Tibial artery (tissue), 4 donors: Measurements from ENCODE around the gene HTT.

Source experiments
- DNase-seq, 2 donors: peaks; one replicate each; pipeline ENCODE4 v3.0.0-alpha.2; 2019
- H3K27ac ChIP-seq, 2 donors: fragments of 200-600 bp; sonication (generic) in 1 of 2; 1 replicate in 1 of 2; 2 replicates in 1 of 2; pipeline ENCODE4 v1.5.1; 2018 to 2019; ENCODE audit warnings: mild to moderate bottlenecking in 1 of 2
- H3K27me3 ChIP-seq, 2 donors: fragments of 200-600 bp; sonication (generic) in 1 of 2; one replicate each; pipeline versions ENCODE4 v1.5.1 to v1.6.0; 2016 to 2019
- H3K36me3 ChIP-seq, 3 donors: fragments of 200-600 bp; sonication (generic) in 2 of 3; one replicate each; pipeline ENCODE4 v1.5.1; 2016 to 2019; ENCODE audit warnings: mild to moderate bottlenecking in 2 of 3
- H3K4me1 ChIP-seq, 4 donors: fragments of 200-600 bp; sonication (generic) in 2 of 4; 1 replicate in 3 of 4; 2 replicates in 1 of 4; pipeline ENCODE4 v1.5.1; 2016 to 2019
- H3K4me3 ChIP-seq, 2 donors: fragments of 200-600 bp; sonication (generic) in 1 of 2; 1 replicate in 1 of 2; 2 replicates in 1 of 2; pipeline ENCODE4 v1.5.1; 2018 to 2019; ENCODE audit warnings: mild to moderate bottlenecking in 2 of 2
- H3K9me3 ChIP-seq, 3 donors: fragments of 200-600 bp; sonication (generic) in 1 of 3; one replicate each; pipeline ENCODE4 v1.5.1; 2016 to 2019
- CTCF ChIP-seq, 2 experiments: fragments of 200-600 bp in 1 of 2; fragments of 450-650 bp in 1 of 2; IDR thresholded peaks; one replicate each; pipeline ENCODE4 v1.5.1; 2017 to 2019; ENCODE audit warnings: antibody characterized with exemption in 2 of 2, mild to moderate bottlenecking in 1 of 2, moderate library complexity in 1 of 2
- intact Hi-C: fragments of 100-400 bp; cut with DNase I; formaldehyde crosslinking; loops from one replicate; pipeline ENCODE4 v1.15.0; 2023; ENCODE audit warnings: low total_unique reads

HTT gene

GRCh38 chr4:3054169-3054759, 20.2 kb upstream of the HTT start:
- no peak for DNase-seq
- no peaks in the 10 kb centered on the region for H3K27me3 ChIP-seq
- H3K36me3 ChIP-seq = no peaks in the 10 kb centered on the region
- no peak overlapping the region for H3K27ac ChIP-seq
- H3K9me3 ChIP-seq = no peaks in the 10 kb centered on the region
- TF ChIP-seq CTCF (IDR thresholded peaks at IDR 0.05) = no peak
- no peaks in the 10 kb centered on the region for H3K4me1 ChIP-seq
- intact Hi-C loops = no loop called here
- no peak overlapping the region for H3K4me3 ChIP-seq

- H3K9me3 ChIP-seq = no peaks in the 10 kb centered on the region
- DNase-seq = no peak
- no peak overlapping the region for H3K27ac ChIP-seq
- no peak for TF ChIP-seq CTCF (IDR thresholded peaks at IDR 0.05)
- H3K27me3 ChIP-seq = no peaks in the 10 kb centered on the region
- no peak overlapping the region for H3K4me3 ChIP-seq
- H3K4me1 ChIP-seq = no peaks in the 10 kb centered on the region
- intact Hi-C loops = no loop called here
- H3K36me3 ChIP-seq = no peaks in the 10 kb centered on the region
These were observed 14.5 kb upstream of the HTT start for GRCh38 chr4:3059943-3060342.

GRCh38 chr4:3060946-3061345, 13.5 kb upstream of the HTT start:
- TF ChIP-seq CTCF (IDR thresholded peaks at IDR 0.05) = no peak
- no peaks in the 10 kb centered on the region for H3K27me3 ChIP-seq
- no peaks in the 10 kb centered on the region for H3K9me3 ChIP-seq
- H3K4me1 ChIP-seq = no peaks in the 10 kb centered on the region
- H3K4me3 ChIP-seq = no peak overlapping the region
- no peak for DNase-seq
- intact Hi-C loops = no loop called here
- no peaks in the 10 kb centered on the region for H3K36me3 ChIP-seq
- H3K27ac ChIP-seq = no peak overlapping the region

GRCh38 chr4:3062471-3062870, 12.0 kb upstream of the HTT start:
- Histone ChIP-seq H3K27ac (no peak overlapping the region), H3K9me3 (no peaks in the 10 kb centered on the region), H3K27me3 (no peaks in the 10 kb centered on the region), H3K36me3 (no peaks in the 10 kb centered on the region), H3K4me3 (no peak overlapping the region), H3K4me1 (no peaks in the 10 kb centered on the region)
- DNase-seq = no peak
- intact Hi-C loops = no loop called here
- TF ChIP-seq CTCF (IDR thresholded peaks at IDR 0.05) = no peak

GRCh38 chr4:3065551-3065950, 8.9 kb upstream of the HTT start:
- Histone ChIP-seq H3K36me3 (no peaks in the 10 kb centered on the region), H3K4me1 (no peaks in the 10 kb centered on the region), H3K9me3 (no peaks in the 10 kb centered on the region), H3K27ac (no peak overlapping the region), H3K27me3 (no peaks in the 10 kb centered on the region), H3K4me3 (no peak overlapping the region)
- no peak for TF ChIP-seq CTCF (IDR thresholded peaks at IDR 0.05)
- intact Hi-C loops = no loop called here
- DNase-seq = no peak

GRCh38 chr4:3066836-3067400, 7.6 kb upstream of the HTT start:
- intact Hi-C loops = no loop called here
- Histone ChIP-seq H3K27ac (no peak overlapping the region), H3K9me3 (no peaks in the 10 kb centered on the region), H3K36me3 (no peaks in the 10 kb centered on the region), H3K4me3 (no peak overlapping the region), H3K4me1 (no peaks in the 10 kb centered on the region), H3K27me3 (no peaks in the 10 kb centered on the region)
- no peak for DNase-seq
- TF ChIP-seq CTCF (IDR thresholded peaks at IDR 0.05) = no peak
